ENCODE data around the gene NANOGP8. TPM values are rescaled to one million over a fixed set of nuclear protein-coding genes. Genes with fewer than 3 reads are reported as not detected.

The NANOGP8 gene
- total RNA-seq, 1 experiment from 2014 or later = not detected

- no peak for DNase-seq
- Histone ChIP-seq H3K4me3 (no peak overlapping the region), H3K9me3 (replicated peaks) (no peaks in the 10 kb centered on the region), H3K27ac (no peak overlapping the region), H3K36me3 (no peaks in the 10 kb centered on the region), H3K4me1 (no peaks in the 10 kb centered on the region), H3K27me3 (0 out of 2 replicates have a peak, but pooled peaks cover 9% of the 10 kb centered on the region)
Measured at GRCh38 chr15:35058534-35059054, 26.5 kb downstream of the NANOGP8 start.

GRCh38 chr15:35055416-35056105, 29.5 kb downstream of the NANOGP8 start:
- H3K9me3 ChIP-seq (replicated peaks) = no peaks in the 10 kb centered on the region
- no peak for DNase-seq
- H3K27me3 ChIP-seq = 0 out of 2 replicates have a peak, but pooled peaks cover 5% of the 10 kb centered on the region
- no peak overlapping the region for H3K4me3 ChIP-seq
- H3K27ac ChIP-seq = no peak overlapping the region
- H3K4me1 ChIP-seq = no peaks in the 10 kb centered on the region
- no peaks in the 10 kb centered on the region for H3K36me3 ChIP-seq

GRCh38 chr15:35054380-35054779, 30.7 kb downstream of the NANOGP8 start:
- DNase-seq = no peak
- H3K27ac ChIP-seq = no peak overlapping the region

GRCh38 chr15:35047996-35048395, 37.1 kb downstream of the NANOGP8 start:
- Histone ChIP-seq H3K9me3 (replicated peaks) (no peaks in the 10 kb centered on the region), H3K27ac (no peak overlapping the region)

More at GRCh38 chr15:35054380-35054779, 30.7 kb downstream of the NANOGP8 start:
- 0 out of 2 replicates have a peak, but pooled peaks cover 5% of the 10 kb centered on the region for H3K27me3 ChIP-seq
- H3K9me3 ChIP-seq (replicated peaks) = no peaks in the 10 kb centered on the region
- H3K36me3 ChIP-seq = no peaks in the 10 kb centered on the region
- no peak overlapping the region for H3K4me3 ChIP-seq
- H3K4me1 ChIP-seq = no peaks in the 10 kb centered on the region

GRCh38 chr15:35047528-35047927, 37.6 kb downstream of the NANOGP8 start:
- Histone ChIP-seq H3K27me3 (no peaks in the 10 kb centered on the region), H3K4me1 (no peaks in the 10 kb centered on the region), H3K27ac (no peak overlapping the region), H3K36me3 (no peaks in the 10 kb centered on the region), H3K9me3 (replicated peaks) (no peaks in the 10 kb centered on the region), H3K4me3 (no peak overlapping the region)
- DNase-seq = no peak

More at GRCh38 chr15:35047996-35048395, 37.1 kb downstream of the NANOGP8 start:
- no peak for DNase-seq
- H3K4me1 ChIP-seq = no peaks in the 10 kb centered on the region
- no peaks in the 10 kb centered on the region for H3K36me3 ChIP-seq
- no peaks in the 10 kb centered on the region for H3K27me3 ChIP-seq
- H3K4me3 ChIP-seq = no peak overlapping the region

GRCh38 chr15:35043373-35044095, 41.6 kb downstream of the NANOGP8 start:
- no peaks in the 10 kb centered on the region for H3K36me3 ChIP-seq
- H3K27me3 ChIP-seq = no peaks in the 10 kb centered on the region
- H3K9me3 ChIP-seq (replicated peaks) = no peaks in the 10 kb centered on the region
- DNase-seq = no peak
- H3K4me1 ChIP-seq = no peaks in the 10 kb centered on the region
- H3K4me3 ChIP-seq = no peak overlapping the region
- H3K27ac ChIP-seq = no peak overlapping the region

GRCh38 chr15:35040339-35041255, 44.5 kb downstream of the NANOGP8 start:
- Histone ChIP-seq H3K27ac (no peak overlapping the region), H3K4me3 (no peak overlapping the region), H3K27me3 (no peaks in the 10 kb centered on the region), H3K4me1 (no peaks in the 10 kb centered on the region), H3K36me3 (no peaks in the 10 kb centered on the region), H3K9me3 (replicated peaks) (no peaks in the 10 kb centered on the region)
- DNase-seq = no peak

- no peaks in the 10 kb centered on the region for H3K9me3 ChIP-seq (replicated peaks)
- no peaks in the 10 kb centered on the region for H3K36me3 ChIP-seq
- DNase-seq = no peak
- H3K4me3 ChIP-seq = no peak overlapping the region
- H3K27ac ChIP-seq = no peak overlapping the region
- no peaks in the 10 kb centered on the region for H3K4me1 ChIP-seq
- no peaks in the 10 kb centered on the region for H3K27me3 ChIP-seq
Measured at GRCh38 chr15:35038626-35039451, 46.3 kb downstream of the NANOGP8 start.

Other genes with a start within 250 kb of the NANOGP8 start
- 48.8 and 52.7 TPM in 2 replicates for gene AQR, start 115.6 kb downstream of the NANOGP8 start, total RNA-seq (2014; rRNA removed; shearing (Covaris generic))
- gene ZNF770, start 97.0 kb downstream of the NANOGP8 start, total RNA-seq (2014; rRNA removed; shearing (Covaris generic)) = 48.4 and 57.4 TPM in 2 replicates